ENCODE results near the gene GALK1. TPM values are rescaled to one million over a fixed set of nuclear protein-coding genes. Genes with fewer than 3 reads are reported as not detected.

Gene GALK1
- total RNA-seq, 4 donors from 2014 or later, result 19.4 to 37.1 (median 35.6) TPM; not detected in 1

DNA sequence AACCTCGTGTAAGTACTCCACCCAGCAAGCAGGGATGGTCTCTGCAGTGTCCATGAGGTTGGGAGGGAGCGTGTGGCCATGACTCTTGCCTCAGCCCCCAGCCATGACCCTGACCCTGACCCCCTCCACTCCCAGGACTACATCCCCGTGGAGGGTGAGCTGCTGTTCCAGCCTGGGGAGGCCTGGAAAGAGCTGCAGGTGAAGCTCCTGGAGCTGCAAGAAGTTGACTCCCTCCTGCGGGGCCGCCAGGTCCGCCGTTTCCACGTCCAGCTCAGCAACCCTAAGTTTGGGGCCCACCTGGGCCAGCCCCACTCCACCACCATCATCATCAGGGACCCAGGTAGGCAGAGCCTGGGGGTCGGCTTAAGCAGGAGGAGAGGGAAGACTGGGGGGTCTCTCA, 16.3 kb downstream of the GALK1 start:
- Histone ChIP-seq H3K27me3 (no peaks in the 10 kb centered on the region), H3K4me1 (no peaks in the 10 kb centered on the region), H3K27ac (no peak overlapping the region), H3K36me3 (no peaks in the 10 kb centered on the region), H3K9me3 (no peaks in the 10 kb centered on the region), H3K4me3 (no peak overlapping the region)
- no peak for TF ChIP-seq POLR2A (IDR thresholded peaks at IDR 0.05)
- TF ChIP-seq, protein P1, sequence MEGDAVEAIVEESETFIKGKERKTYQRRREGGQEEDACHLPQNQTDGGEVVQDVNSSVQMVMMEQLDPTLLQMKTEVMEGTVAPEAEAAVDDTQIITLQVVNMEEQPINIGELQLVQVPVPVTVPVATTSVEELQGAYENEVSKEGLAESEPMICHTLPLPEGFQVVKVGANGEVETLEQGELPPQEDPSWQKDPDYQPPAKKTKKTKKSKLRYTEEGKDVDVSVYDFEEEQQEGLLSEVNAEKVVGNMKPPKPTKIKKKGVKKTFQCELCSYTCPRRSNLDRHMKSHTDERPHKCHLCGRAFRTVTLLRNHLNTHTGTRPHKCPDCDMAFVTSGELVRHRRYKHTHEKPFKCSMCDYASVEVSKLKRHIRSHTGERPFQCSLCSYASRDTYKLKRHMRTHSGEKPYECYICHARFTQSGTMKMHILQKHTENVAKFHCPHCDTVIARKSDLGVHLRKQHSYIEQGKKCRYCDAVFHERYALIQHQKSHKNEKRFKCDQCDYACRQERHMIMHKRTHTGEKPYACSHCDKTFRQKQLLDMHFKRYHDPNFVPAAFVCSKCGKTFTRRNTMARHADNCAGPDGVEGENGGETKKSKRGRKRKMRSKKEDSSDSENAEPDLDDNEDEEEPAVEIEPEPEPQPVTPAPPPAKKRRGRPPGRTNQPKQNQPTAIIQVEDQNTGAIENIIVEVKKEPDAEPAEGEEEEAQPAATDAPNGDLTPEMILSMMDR (IDR thresholded peaks at IDR 0.05), result no peak
- DNase-seq, result no peak
- intact Hi-C loops (cut with DNase I; ENCODE audit: low total_unique reads), result no loop called here

DNA sequence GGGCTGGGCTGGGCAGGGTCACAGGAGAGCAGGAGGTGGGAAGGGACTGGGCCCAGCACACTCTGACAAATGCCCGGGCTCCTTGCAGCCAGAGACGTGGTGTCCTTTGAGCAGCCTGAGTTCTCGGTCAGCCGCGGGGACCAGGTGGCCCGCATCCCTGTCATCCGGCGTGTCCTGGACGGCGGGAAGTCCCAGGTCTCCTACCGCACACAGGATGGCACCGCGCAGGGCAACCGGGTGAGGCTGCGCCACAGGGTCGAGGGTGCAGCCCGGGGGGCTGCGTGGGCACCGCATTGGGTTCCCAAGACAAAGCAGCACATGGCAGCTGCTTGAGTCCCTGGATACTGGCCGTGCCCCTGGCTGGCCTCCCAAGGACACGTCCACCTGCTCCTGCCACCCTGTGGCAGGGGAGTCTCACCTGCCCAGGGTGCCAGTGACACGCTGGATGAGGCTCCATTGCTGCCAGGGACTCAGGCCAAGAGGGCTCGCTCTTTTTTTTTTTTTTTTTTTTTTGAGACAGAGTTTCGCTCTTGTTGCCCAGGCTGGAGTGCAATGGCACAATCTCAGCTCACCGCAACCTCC, 21.3 kb downstream of the GALK1 start:
- TF ChIP-seq POLR2A (IDR thresholded peaks at IDR 0.05), result no peak
- TF ChIP-seq, protein P1 (IDR thresholded peaks at IDR 0.05), result no peak
- no peak overlapping the region for H3K4me3 ChIP-seq
- no peaks in the 10 kb centered on the region for H3K27me3 ChIP-seq
- no peaks in the 10 kb centered on the region for H3K36me3 ChIP-seq
- no peak for DNase-seq
- intact Hi-C loops (cut with DNase I; ENCODE audit: low total_unique reads), result no loop called here
- H3K9me3 ChIP-seq, result no peaks in the 10 kb centered on the region
- no peak overlapping the region for H3K27ac ChIP-seq
- H3K4me1 ChIP-seq, result no peaks in the 10 kb centered on the region

DNA sequence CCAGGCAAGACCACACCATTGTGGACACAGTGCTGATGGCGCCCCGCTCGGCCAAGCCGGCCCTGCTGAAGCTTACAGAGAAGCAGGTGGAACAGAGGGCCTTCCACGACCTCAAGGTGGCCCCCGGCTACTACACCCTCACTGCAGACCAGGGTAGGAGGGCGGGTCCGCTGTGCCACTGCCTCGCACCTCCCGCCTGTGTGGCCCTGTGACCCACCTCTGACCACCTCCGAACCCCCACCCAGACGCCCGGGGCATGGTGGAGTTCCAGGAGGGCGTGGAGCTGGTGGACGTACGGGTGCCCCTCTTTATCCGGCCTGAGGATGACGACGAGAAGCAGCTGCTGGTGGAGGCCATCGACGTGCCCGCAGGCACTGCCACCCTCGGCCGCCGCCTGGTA, 22.7 kb downstream of the GALK1 start:
- TF ChIP-seq, protein P1 (IDR thresholded peaks at IDR 0.05), result no peak
- no peak for TF ChIP-seq POLR2A (IDR thresholded peaks at IDR 0.05)
- intact Hi-C loops (cut with DNase I; ENCODE audit: low total_unique reads), result no loop called here
- Histone ChIP-seq H3K36me3 (no peaks in the 10 kb centered on the region), H3K27me3 (no peaks in the 10 kb centered on the region), H3K27ac (no peak overlapping the region), H3K9me3 (no peaks in the 10 kb centered on the region), H3K4me1 (no peaks in the 10 kb centered on the region), H3K4me3 (no peak overlapping the region)
- DNase-seq, result no peak

DNA sequence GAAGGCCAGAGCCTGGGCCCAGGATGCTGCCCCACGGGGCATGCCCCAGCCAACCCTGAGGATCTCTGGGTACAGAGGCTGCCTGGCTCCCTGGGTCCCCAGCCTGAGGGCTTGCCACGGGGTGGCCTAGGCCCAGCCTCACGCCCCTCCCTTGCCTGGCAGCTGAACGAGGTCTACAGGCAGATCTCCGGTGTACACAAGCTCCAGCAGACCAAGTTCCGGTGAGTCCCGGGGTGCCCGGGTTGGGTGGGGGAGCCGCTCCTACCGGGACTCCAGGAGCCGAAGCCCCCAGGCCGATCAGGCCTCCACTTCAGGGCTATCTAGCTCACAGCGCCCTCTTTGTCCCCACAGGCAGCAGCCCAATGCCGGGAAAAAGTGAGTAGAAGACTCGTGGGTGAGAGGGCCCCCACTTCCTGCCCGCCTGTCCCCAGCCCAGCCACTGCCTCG, 24.3 kb downstream of the GALK1 start:
- no peak for DNase-seq
- H3K4me3 ChIP-seq, result no peak overlapping the region
- intact Hi-C loops (cut with DNase I; ENCODE audit: low total_unique reads), result no loop called here
- H3K27me3 ChIP-seq, result no peaks in the 10 kb centered on the region
- H3K4me1 ChIP-seq, result no peaks in the 10 kb centered on the region
- no peaks in the 10 kb centered on the region for H3K36me3 ChIP-seq
- H3K9me3 ChIP-seq, result no peaks in the 10 kb centered on the region
- TF ChIP-seq, protein P1 (IDR thresholded peaks at IDR 0.05), result no peak
- TF ChIP-seq POLR2A (IDR thresholded peaks at IDR 0.05), result no peak
- H3K27ac ChIP-seq, result no peak overlapping the region

DNA sequence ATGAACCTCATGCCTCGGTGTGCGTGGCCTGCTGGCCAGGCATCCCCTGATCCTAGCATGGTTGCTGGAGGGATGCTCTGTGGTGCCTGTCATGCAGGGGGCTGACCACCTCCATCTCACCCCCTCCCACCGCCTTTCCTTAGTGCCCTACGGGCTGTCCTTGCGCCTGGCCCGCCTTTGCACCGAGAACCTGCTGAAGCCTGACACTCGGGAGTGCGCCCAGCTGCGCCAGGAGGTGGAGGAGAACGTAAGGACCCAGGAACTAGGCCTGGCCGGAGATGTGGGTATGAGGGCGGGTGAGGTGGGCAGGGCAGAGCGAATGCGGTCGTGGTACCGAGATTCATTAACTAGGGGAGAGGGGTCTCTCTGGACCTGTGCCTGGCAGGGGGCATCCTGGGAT, 24.8 kb downstream of the GALK1 start:
- H3K9me3 ChIP-seq, result no peaks in the 10 kb centered on the region

More for the DNA sequence above, 24.8 kb downstream of the GALK1 start:
- TF ChIP-seq, protein P1 (IDR thresholded peaks at IDR 0.05), result no peak
- TF ChIP-seq POLR2A (IDR thresholded peaks at IDR 0.05), result no peak
- intact Hi-C loops (cut with DNase I; ENCODE audit: low total_unique reads), result no loop called here
- Histone ChIP-seq H3K4me3 (no peak overlapping the region), H3K27me3 (no peaks in the 10 kb centered on the region), H3K4me1 (no peaks in the 10 kb centered on the region), H3K36me3 (no peaks in the 10 kb centered on the region), H3K27ac (no peak overlapping the region)
- no peak for DNase-seq
